Measurements from ENCODE around the gene PIRT.

- TF ChIP-seq CTCF (IDR thresholded peaks at IDR 0.05) = no peak
- no peak for TF ChIP-seq POLR2A (IDR thresholded peaks at IDR 0.05)
Observed at GRCh38 chr17:10775058-10775457, 62.8 kb downstream of the PIRT start.
